Stromal cell of bone marrow (primary cell): ENCODE data around the gene MACF1.

Experiments
- DNase-seq: peaks from one replicate; pipeline ENCODE4 v3.0.0-alpha.2; 2012; ENCODE audit warnings: low read depth

MACF1 gene

DNA sequence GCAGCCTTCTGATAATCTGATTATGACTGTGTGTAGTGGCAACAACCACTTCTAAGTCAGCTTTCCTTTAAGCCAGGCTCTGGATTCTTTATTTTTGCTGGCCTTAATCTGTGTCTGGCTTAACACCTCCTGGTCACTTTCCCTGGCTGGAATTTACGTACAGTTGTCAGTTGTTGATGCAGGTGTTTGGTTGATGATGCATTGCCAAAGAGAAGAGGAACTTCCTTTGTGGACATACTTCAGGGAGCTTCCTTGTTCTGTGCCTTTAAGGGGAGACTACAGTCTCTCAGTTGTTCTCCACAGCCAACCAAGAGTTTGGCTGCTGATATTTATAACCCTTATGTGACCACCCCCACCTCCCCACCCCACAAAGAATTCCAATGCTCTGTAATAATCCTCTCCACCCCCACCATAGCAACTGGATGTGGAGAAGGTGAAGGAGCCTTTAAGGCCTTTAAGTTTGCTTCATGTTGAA lies 190.9 kb downstream of the MACF1 start:
- peak; percentile 43 for DNase-seq

DNA sequence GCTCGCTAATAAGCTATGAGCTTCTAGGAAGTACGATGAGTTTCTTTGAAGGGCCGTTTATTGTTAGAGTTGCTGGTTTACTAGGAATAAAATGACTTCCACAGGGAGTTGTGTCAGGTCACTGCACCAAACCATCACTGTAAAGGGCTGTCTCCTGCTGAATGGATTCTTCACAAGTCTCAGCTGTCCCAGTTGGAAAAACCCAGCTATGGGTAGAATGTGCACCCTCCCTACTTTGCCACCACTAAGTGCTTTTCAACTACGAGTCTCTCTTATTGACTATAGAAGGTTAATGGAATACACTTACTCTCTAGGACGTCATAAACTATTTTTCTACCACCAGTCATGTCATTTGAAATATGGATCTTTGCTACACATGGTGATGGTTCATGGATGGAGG lies 192.2 kb downstream of the MACF1 start:
- no peak for DNase-seq

DNA sequence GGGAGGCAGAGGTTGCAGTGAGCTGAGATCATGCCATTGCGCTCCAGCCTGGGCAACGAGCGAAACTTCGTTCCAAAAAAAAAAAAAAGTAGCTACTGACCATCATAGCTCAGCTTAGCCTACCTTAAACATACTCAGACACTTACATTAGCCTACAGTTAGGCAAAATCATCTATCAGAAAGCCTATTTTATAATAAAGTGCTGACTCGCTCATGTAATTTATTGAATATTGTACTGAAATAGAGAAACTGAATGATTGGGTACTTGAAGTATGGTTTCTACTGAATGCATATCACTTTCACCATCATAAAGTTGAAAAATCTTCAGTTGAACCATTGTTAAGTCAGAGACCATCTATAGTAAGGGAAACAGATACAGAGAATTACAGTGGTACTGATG lies 193.0 kb downstream of the MACF1 start:
- DNase-seq: no peak

DNA sequence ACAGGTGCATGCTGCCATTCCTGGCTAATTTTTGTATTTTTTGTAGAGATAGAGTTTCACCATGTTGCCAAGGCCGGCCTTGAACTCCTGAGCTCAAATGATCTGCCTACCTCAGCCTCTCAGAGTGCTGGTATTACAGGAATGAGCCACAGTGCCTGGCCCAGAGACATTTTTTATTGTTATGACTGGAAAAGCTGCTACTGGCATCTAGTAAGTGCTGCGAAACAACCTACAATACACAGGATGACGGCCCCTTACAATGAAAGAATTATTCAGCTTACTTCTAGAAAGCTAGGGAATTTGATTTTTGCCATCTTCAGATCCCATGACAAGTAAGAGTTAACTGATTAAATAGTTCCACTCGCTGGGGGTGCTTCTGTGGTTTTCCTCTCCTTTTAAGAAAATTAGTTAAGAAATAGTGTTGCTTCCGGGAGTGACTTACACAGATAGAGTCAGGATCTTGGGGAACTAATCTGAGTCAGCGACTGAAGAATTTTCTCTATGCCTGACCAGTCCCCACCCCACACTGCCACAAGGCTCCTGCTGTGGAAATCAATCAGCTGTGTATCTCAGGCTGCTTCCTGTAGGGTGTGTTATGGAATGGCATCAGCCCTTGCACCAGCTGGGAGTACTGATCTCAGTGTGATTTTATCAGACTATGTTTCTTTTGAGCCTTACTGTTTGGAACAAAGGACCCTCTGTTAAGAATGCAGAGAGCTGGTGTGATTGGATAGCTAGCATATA lies 194.0 kb downstream of the MACF1 start:
- peak; percentile 89 for DNase-seq

DNA sequence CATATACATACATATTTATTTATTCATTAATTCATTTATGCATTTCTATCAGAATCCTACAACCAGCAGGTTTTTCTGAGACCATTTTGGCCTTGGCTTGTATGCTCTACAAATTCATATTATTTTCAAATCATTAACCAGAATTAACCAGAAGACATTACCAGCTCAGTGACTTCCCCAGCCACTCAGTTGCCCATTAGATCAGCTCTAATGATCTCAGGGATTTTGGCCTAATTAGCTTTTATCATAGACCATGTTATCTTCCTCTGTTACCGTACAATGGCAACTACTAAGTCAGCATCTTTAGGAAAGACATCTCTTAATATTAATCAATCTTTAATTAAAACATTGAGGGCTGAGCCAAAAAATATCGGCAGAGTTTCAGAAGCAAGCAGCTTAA lies 196.6 kb downstream of the MACF1 start:
- DNase-seq: no peak

DNA sequence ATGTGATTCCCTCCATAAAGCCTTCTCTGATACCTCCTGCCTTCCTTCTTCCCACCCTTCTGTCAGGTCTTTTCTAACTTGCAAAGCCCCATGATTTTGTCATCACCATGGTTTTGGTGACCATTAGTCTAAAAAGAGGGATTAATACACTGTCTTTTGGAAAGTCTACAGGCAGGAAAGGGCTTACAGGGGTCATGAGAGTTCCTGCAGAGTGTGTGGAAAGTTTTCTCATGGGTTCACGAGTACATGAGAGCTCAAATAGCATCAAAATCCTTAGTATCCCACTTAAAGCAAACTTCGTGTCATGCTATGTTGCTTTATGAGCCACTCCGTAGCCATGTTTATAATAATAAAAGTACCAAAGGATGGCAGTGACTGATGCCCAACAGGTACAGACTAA lies 200.4 kb downstream of the MACF1 start:
- no peak for DNase-seq

DNA sequence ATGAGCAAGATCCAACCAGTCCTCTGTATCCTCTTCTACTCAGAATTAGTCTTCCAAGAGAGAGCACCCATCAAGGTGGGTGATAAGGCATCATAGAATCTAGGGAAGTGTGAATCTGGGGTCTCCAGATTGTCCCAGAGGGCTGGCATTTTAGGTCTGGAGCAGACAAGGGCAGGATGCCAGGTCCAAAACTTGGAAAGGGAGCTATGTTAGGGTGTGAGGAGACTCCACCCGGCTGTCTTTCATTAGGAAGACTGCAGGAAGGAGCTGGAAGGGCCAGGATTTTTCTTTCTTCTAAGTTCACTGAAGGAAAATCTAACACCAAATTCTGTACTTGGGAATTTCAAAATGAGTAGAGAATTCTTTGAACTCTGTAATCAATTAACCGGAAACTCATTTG lies 200.9 kb downstream of the MACF1 start:
- DNase-seq: no peak

DNA sequence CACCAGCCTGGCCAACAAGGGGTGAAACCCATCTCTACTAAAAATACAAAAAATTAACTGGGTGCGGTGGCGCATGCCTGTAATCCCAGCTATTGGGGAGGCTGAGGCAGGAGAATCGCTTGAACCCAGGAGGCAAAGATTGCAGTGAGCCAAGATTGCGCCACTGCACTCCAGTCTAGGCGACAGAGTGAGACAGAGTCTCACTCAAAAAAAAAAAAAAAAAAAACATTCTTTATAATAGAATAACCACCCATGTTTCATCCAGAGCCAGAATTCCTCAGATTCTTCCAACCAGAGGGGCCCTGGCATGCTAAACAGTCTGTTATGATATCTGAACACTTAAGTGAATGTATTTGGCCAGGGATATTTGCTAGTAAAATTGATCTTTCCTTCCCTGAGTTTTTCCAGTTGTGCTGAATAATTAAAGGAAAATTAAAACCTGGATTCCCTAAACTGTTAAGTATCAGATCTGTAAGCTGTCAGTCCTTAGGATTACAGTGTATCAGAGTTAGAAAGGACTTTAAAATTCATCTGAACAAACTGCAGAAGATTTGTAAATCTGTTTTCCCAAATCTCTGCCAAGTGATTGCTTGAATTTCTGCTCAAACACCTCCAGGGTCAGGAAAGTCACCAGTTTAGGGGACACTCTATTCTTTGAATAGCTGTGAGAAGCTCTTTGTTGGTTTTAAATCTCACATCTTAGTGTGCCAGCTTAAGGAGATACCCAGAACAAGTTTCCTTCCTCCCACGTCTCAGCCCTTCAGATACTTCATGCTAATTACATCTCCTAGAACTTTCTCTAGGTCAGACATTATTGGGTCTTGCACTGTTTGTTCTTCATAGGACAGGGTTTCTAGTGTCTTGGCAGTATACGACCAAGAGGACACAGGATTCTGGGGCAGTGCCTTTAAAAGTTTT lies 202.3 kb downstream of the MACF1 start:
- DNase-seq: no peak

DNA sequence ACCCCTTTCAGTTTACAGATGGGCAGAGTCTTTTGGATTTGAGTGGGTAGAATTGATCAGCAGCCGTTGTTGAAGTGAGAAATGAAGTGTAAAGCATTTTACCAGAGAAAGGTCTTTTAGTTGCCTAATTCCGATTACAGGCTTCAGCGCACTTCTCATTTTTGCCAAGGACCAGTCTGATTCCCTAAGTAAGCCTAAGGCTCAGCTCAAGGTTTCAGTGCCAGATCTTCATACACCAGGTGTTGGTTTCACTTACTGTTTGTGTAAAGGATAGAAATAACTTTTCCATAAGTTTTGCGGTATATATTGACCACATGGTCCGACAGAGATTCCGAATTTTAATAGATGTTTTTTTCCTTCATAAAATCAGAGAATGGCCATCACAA lies 203.0 kb downstream of the MACF1 start:
- DNase-seq: no peak

DNA sequence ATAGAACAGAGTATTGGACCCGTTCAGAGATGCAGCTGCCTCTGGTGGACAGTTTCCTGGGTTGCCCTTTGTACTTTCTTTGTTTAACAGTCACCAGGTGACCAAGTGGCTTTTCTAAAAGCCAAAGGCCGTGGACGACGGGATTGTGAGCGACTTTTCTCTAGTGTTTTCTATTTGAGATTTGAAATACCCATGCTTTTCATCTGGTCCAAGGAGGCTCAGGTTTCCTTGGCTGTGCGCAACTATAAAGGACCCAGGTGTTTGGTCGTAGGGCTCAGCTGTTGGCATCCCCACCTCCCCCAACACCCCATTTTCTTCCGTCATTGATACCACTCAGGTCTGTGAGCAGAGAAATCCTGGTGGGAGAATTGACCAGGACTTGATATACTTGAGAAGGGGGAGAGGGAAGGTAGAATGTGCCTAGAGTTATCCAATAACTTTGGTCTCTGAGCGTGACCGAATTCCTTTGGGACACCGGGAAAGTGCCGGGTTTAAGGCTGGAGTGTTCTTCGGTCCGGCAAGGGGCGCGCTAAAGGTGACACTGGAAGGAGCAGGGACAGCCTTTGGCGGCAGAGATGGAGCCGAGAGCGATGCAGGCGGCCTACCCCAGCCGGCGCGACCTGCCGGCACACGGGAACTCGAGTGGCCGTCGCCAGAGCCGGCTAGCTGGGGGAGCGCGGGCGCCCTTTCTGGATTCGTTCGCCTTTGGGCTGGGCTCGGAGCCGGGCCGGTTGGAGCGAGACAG lies 203.6 kb downstream of the MACF1 start:
- no peak for DNase-seq

DNA sequence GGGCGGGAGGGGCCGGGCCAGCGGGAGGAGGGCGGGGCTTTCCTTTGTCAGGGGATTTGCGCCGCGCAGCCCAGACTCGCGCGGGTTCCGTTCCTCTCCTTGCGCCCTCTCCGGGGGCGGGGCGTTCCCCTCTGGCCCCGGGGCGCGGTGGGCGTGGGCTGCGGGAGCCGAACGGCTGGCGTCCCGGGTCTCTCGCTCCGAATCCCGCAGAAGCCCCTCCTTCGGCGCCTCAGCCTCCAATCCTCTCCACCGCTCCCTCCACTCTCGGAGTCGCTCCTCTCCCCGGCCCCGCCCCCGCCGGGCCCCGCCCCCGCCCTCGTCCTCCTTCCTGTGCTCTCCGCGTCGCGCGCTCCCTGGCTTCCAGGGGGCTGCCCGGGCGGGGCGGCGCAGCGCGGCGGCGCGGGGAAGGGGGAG lies 204.2 kb downstream of the MACF1 start:
- peak; percentile 95 for DNase-seq

DNA sequence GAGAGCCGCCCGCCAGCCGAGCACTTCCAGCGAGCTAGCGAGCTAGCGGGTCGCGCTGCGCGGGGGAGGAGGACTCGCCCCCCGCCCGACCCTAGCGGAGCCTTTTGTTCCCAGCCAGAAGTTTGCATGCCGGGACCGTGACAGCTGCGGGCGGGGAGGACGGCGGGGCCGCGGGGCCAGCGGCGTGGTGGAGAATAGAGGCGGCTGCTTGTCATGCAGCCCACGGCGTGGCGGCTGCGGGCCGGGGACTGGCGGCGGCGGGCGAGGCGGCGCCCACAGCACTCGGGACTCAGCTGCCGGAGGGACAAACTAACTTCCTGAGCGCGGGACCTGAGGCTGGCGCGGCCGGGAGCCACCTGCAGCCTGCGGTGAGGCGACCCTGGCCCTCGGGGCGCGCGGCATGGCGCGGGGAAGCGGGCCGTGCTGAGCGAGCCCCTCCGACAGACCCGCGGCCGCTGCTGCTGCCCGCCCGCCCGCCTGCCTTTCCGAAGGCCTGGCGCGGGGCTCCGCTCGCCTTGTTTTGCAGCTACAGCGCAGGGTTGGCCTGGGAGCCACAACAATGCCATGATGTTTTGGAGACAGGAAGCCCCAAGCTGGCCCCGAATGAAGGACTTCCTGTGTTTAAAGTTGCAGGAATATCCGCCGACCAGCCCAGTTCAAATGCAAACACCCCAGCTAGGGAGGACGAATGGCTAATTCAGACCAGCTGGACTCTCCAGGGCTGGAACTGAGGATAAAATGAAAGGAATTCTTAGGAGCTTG lies 204.7 kb downstream of the MACF1 start:
- peak; percentile 43 for DNase-seq

DNA sequence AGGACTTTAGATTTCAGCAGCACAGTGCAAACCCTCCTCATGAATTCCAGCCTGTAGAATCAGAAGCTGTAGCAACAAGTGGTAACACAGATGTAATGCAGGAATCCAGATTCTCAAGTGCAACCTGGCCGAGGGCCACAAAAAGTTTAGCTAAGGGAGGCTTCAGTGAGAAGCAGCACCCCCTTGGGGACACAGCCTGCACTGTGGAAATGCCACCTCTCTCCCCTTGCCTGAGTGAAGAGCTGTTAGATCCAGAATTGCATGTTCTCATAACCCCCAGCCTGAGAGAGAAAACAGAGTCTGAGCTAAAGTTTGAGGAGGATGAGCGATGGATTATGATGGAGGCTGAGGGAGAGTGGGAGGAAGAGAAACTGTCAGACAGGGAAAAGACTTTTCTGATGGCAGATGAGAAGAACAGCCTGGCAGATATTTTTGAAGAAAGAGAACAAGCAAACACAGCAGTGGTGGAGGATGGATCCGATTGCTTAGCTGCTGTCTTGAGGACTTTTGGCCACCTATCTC lies 206.5 kb downstream of the MACF1 start:
- DNase-seq: peak; percentile 89

DNA sequence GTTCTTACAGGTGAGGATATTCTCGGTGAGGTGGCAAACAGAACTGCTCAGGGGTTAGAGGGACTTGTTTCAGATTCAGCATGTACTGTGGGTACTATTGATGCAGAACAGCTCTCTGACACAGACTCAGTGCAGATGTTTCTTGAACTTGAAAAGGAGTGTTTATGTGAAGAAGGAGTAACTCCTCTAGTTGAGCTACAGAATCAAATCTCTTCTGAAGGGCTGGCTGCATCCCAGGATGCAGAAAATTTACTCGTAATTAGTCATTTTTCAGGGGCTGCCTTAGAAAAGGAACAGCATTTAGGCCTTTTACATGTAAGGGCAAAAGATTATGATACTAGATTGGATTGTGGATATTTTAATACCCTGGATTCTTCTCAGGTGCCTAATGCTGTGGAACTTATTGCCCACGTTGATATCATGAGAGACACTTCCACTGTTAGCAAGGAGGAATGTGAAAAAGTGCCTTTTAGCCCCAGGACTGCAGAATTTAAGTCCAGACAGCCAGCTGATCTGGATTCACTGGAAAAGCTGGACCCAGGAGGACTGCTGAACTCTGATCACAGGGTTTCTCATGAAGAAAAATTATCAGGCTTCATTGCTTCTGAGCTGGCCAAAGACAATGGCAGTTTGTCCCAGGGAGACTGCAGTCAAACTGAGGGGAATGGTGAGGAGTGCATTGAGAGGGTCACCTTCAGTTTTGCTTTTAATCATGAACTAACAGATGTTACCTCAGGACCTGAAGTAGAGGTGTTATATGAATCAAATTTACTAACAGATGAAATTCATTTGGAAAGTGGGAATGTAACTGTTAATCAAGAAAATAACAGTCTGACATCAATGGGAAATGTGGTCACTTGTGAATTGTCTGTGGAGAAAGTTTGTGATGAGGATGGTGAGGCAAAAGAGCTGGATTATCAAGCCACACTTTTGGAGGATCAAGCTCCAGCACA lies 207.3 kb downstream of the MACF1 start:
- DNase-seq: no peak

DNA sequence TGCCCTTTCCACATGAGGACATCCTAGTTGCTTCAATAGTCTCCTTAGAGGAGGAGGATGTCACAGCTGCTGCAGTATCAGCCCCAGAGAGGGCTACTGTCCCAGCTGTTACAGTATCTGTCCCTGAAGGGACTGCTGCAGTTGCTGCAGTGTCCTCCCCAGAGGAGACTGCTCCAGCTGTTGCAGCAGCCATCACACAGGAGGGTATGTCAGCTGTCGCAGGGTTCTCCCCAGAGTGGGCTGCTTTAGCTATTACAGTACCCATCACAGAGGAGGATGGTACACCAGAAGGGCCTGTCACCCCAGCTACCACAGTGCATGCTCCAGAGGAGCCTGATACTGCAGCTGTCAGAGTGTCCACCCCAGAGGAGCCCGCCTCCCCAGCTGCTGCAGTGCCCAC lies 208.4 kb downstream of the MACF1 start:
- no peak for DNase-seq

DNA sequence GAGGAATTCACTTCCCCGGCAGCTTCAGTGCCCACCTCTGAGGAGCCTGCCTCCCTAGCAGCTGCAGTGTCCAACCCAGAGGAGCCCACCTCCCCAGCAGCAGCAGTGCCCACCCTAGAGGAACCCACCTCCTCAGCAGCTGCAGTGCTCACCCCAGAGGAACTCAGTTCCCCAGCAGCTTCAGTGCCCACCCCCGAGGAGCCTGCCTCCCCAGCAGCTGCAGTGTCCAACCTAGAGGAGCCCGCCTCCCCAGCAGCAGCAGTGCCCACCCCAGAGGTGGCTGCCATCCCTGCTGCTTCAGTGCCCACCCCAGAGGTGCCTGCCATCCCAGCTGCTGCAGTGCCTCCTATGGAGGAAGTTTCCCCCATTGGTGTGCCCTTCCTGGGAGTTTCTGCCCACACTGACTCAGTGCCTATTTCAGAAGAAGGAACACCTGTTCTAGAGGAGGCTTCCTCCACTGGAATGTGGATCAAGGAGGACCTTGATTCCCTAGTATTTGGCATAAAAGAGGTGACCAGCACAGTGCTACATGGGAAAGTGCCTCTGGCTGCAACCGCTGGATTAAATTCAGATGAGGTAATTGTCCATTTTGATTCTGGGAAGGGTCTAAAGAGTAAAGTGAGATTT lies 209.5 kb downstream of the MACF1 start:
- DNase-seq: no peak

DNA sequence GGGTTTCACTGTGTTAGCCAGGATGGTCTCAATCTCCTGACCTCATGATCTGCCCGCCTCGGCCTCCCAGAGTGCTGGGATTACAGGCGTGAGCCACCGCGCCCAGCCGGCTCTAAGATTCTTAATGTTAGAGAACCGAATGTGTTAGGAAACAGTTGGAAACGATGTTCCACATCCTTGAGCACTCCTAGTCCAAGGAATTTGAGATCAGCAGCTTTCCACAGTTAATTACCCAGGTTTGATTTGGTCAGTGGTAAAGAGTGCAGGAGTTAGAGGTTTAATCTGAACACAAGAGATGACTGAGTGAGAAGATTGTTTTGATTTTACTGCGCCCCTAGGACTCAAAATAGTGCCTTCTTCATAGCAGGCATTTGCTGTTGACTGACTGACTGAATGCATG lies 211.1 kb downstream of the MACF1 start:
- DNase-seq: no peak

DNA sequence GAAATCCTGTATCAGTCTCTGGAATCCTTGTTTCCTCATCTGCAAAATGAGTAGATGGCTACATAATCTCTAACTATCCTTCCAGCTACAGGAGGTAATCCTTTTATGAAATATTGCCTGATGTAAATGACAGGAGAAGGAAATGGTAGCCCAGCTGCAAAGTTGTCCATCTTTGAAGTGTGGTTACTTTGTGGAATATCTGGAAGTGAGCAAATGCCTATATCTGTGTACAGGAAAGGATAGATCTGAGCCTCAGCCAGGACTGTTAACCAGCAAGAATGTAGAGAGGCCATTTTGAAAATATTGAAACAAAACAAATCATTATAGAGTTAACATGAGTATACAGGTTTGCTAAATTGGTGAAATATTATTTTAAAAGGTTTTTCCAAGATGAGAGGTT lies 212.1 kb downstream of the MACF1 start:
- no peak for DNase-seq

DNA sequence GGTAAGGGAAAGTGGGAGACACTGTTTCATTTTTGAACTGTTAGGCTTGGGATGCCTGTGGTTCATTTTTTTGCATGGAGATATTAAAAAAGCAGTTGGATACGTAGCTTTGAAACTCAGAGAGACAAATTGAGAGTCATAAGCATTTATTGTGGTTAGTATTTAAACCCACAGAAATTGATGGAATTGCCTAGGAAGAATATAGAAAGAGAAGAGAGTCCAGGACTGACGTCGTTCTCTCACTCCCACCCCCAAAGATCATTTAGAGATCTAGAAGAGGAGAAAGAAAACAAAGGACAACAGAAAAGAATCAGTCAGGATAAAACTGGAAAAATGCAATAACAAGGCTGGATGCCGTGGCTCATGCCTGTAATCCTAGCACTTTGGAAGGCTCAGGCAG lies 213.7 kb downstream of the MACF1 start:
- DNase-seq: no peak

DNA sequence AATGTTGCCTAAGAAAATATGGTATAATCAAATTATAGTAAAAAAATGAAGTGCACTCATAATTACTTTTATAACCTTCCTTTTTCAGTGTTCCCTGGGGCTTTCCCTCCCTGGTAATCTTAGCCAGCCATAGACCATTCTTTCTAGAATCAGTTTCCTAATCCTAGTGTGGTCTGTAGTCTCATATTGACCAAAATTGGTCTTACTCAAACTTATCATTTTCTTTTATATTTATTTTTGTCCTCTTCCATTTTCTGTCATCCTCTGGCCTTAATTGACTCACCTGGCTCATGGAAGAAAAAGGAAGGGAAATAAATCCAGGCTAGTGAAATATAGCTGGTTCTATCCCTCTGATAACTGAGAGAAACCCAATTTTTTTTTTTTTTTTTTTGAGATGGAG lies 216.0 kb downstream of the MACF1 start:
- DNase-seq: no peak
